Measurements from ENCODE around the gene RCOR3. TPM values are rescaled to one million over a fixed set of nuclear protein-coding genes. Genes with fewer than 3 reads are reported as not detected.

The RCOR3 gene
- total and polyA plus RNA-seq, 8 donors: 19.0 to 34.6 (median 25.5) TPM

DNA sequence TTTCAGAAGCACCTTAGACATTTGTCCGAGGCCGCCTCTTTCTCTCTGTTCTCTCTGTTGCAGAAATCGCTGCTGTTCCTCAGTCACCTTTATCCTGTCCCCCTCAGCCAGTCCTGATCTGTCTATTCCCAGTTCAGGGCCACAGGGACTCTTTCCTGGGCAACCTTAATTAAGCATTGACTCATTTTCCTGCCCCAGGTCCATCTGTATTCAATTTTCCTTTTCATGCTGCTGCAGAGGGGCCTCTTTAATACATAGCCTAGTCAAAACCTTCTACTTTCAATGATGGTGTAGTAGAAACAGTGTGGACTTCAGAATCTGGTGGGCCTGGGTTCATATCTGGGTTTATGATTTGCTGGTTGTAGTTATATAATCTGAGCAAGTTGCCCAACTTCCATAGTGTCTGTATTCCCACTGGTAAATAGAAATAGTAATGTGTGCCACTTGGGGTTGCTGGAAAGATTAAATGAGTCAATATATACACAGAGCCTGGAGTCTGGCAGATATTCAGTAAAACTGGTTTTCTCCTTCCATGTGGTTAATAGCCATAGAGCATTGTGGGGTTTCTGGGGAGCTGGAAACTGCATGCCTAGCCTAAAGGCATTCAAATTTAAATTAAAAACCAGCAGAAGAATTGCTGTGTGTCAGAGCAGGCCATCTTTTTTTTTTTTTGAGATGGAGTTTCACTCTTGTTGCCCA is 72.0 kb downstream of the RCOR3 start:
- ATAC-seq (peak; percentile 7 to 28 (median 22)), FAIRE-seq (no peak), DNase-seq (no peak)
- Histone ChIP-seq H3K36me3 (no peaks in the 10 kb centered on the region), H3K4me1 (peaks cover 23 to 68% (median 37%) of the 10 kb centered on the region in 3 donors), H3K4me3 (peak overlapping the region in 1 of 4 donors; percentile 17), H3K9me3 (no peaks in the 10 kb centered on the region), H3K27me3 (no peaks in the 10 kb centered on the region), H3K27ac (peak overlapping the region; percentile 3 to 93 (median 36))
- intact Hi-C loops (cut with DNase I): no loop called here
- TF ChIP-seq, protein P1, sequence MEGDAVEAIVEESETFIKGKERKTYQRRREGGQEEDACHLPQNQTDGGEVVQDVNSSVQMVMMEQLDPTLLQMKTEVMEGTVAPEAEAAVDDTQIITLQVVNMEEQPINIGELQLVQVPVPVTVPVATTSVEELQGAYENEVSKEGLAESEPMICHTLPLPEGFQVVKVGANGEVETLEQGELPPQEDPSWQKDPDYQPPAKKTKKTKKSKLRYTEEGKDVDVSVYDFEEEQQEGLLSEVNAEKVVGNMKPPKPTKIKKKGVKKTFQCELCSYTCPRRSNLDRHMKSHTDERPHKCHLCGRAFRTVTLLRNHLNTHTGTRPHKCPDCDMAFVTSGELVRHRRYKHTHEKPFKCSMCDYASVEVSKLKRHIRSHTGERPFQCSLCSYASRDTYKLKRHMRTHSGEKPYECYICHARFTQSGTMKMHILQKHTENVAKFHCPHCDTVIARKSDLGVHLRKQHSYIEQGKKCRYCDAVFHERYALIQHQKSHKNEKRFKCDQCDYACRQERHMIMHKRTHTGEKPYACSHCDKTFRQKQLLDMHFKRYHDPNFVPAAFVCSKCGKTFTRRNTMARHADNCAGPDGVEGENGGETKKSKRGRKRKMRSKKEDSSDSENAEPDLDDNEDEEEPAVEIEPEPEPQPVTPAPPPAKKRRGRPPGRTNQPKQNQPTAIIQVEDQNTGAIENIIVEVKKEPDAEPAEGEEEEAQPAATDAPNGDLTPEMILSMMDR (IDR thresholded peaks at IDR 0.05): no peak
- WGBS, 2 donors: 76 to 80% methylated on average over 3 of the region's 3 CpGs

DNA sequence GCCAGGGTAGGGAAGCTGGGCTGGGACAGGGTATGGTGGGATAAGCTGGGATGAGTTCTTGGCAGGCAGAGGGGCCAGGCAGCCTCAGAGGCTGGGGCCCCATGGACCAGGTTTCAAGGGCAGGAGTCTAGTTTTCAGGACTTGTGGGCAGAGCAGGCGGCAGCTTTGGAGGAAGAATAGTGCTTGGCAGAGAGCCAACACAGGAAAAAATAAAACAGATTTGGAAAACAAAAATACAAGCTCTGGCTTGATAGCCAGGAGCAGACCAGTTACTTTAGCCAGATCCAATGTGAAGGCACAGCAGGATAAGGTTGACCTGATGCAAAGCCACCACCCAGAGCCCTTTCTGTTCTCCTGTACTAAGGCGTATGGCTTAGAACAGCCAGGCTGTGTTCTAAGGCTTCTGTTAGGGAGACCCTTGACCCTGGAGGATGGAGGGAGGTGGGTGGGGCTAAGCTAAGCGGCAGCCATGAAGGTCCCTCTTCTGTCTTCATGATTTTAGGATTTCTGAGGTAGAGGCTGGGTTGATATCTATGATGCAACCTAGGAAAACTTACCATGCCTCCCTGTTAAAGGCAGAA is 73.0 kb downstream of the RCOR3 start:
- 50 to 56% methylated on average over 3 of the region's 3 CpGs for WGBS, 2 donors
- TF ChIP-seq, protein P1 (IDR thresholded peaks at IDR 0.05): no peak
- Histone ChIP-seq H3K27ac (peak overlapping the region in 2 of 4 donors; percentile 50 to 93), H3K9me3 (no peaks in the 10 kb centered on the region), H3K36me3 (no peaks in the 10 kb centered on the region), H3K4me3 (no peak overlapping the region), H3K4me1 (peaks cover 23 to 77% (median 40%) of the 10 kb centered on the region in 3 donors), H3K27me3 (no peaks in the 10 kb centered on the region)
- FAIRE-seq (no peak), ATAC-seq (no peak), DNase-seq (peak in 1 of 6 donors; percentile 12)
- intact Hi-C loops (cut with DNase I): no loop called here

DNA sequence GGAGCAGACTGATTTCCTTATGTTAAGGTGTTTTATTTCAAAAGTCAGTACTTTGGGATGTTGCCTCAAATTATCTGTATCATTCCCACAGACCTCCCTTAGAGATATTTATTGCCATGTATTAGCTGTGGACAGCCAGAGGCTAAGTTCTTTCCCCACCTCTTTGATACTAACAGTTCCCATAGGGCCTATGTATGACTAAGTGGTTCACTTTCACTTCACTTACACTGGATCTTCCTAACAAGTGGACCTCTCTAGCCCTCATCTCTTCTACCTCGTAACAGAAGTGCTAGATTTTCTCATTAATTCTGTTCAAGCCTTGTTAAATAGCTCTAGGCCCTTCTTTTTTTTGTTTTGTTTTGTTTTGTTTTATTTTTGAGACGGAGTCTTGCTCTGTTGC is 73.7 kb downstream of the RCOR3 start:
- H3K36me3 ChIP-seq: no peaks in the 10 kb centered on the region
- DNase-seq: no peak
- H3K4me3 ChIP-seq: no peak overlapping the region
- no peak for ATAC-seq
- no peaks in the 10 kb centered on the region for H3K9me3 ChIP-seq
- WGBS, 2 donors: 87 to 88% methylated on average over 2 of the region's 2 CpGs
- H3K27ac ChIP-seq: peak overlapping the region in 3 of 4 donors; percentile 56 to 93 (median 61)
- FAIRE-seq: no peak
- TF ChIP-seq, protein P1 (IDR thresholded peaks at IDR 0.05): no peak
- intact Hi-C loops (cut with DNase I): no loop called here
- H3K27me3 ChIP-seq: no peaks in the 10 kb centered on the region
- H3K4me1 ChIP-seq: peaks cover 23 to 82% (median 40%) of the 10 kb centered on the region in 3 donors

DNA sequence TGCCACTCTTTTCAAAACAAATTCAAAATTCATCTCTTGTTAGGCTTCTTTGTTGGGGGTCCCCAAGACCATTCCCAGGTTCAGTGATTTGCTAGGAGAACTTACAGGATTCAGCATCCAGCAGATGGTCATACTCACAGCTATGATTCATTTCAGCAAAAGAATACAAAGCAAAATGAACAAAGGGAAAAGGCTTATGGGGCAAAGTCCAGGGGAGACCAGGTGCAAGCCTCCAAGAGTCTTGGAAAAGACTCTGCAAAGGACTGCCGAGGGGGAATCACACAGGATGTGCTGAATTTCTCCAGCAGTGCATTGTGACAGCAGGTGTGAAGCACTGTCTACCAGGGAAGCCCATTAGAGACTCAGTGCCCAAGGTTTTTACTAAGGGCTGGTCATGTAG is 74.7 kb downstream of the RCOR3 start:
- ATAC-seq: peak; percentile 46 to 58 (median 49)
- no peaks in the 10 kb centered on the region for H3K27me3 ChIP-seq

More for the DNA sequence above, 74.7 kb downstream of the RCOR3 start:
- intact Hi-C loops (cut with DNase I): no loop called here
- DNase-seq (peak in 1 of 6 donors; percentile 40), FAIRE-seq (no peak)
- no peak overlapping the region for H3K4me3 ChIP-seq
- no peaks in the 10 kb centered on the region for H3K36me3 ChIP-seq
- peaks cover 23 to 82% (median 40%) of the 10 kb centered on the region in 3 donors for H3K4me1 ChIP-seq
- no peaks in the 10 kb centered on the region for H3K9me3 ChIP-seq
- H3K27ac ChIP-seq: peak overlapping the region in 3 of 4 donors; percentile 56 to 93 (median 61)
- WGBS, 2 donors: 18 to 39% methylated on average over 1 of the region's 1 CpG
- TF ChIP-seq, protein P1 (IDR thresholded peaks at IDR 0.05): no peak

Data from pancreas (tissue), 10 donors.